CD4-positive, alpha-beta T cell treated with Interleukin-2 at 100 ng/mL for 4 hours (primary cell): Measurements from ENCODE around the gene FNDC3B.

ENCODE experiments used
- DNase-seq: peaks from one replicate; pipeline ENCODE4 v3.0.0-alpha.2; 2020; ENCODE audit warnings: low spot score

The FNDC3B gene

GRCh38 chr3:172404237-172404962 lies 365.0 kb downstream of the FNDC3B start:
- no peak for DNase-seq

GRCh38 chr3:172405914-172406313 lies 366.5 kb downstream of the FNDC3B start:
- DNase-seq = no peak

GRCh38 chr3:172407872-172408271 lies 368.5 kb downstream of the FNDC3B start:
- no peak for DNase-seq

- no peak for DNase-seq
Measured at GRCh38 chr3:172410702-172411477, 371.5 kb downstream of the FNDC3B start.

- DNase-seq = no peak
Measured at GRCh38 chr3:172411478-172411947, 372.1 kb downstream of the FNDC3B start.

GRCh38 chr3:172415323-172415722 lies 375.9 kb downstream of the FNDC3B start:
- DNase-seq = no peak

GRCh38 chr3:172437713-172438112 lies 398.3 kb downstream of the FNDC3B start:
- DNase-seq = no peak

- no peak for DNase-seq
Measured at GRCh38 chr3:172438186-172438585, 398.8 kb downstream of the FNDC3B start.

- no peak for DNase-seq
Measured at GRCh38 chr3:172441581-172441980, 402.2 kb downstream of the FNDC3B start.

- no peak for DNase-seq
Measured at GRCh38 chr3:172442606-172443005, 403.2 kb downstream of the FNDC3B start.

- DNase-seq = no peak
Measured at GRCh38 chr3:172444821-172445220, 405.4 kb downstream of the FNDC3B start.

- no peak for DNase-seq
Measured at GRCh38 chr3:172446198-172446597, 406.8 kb downstream of the FNDC3B start.

- DNase-seq = peak; percentile 12
Measured at GRCh38 chr3:172447611-172448579, 408.5 kb downstream of the FNDC3B start, which contains the start of gene GHSR. Gene GHSR (minus strand): TSS chr3:172448456. CDS start chr3:172448413, 43 bp downstream.

GRCh38 chr3:172448661-172449465 lies 409.5 kb downstream of the FNDC3B start:
- no peak for DNase-seq

- no peak for DNase-seq
Measured at GRCh38 chr3:172449466-172450149, 410.2 kb downstream of the FNDC3B start.
